ENCODE data around the gene P2RX3.

P2RX3 gene

DNA sequence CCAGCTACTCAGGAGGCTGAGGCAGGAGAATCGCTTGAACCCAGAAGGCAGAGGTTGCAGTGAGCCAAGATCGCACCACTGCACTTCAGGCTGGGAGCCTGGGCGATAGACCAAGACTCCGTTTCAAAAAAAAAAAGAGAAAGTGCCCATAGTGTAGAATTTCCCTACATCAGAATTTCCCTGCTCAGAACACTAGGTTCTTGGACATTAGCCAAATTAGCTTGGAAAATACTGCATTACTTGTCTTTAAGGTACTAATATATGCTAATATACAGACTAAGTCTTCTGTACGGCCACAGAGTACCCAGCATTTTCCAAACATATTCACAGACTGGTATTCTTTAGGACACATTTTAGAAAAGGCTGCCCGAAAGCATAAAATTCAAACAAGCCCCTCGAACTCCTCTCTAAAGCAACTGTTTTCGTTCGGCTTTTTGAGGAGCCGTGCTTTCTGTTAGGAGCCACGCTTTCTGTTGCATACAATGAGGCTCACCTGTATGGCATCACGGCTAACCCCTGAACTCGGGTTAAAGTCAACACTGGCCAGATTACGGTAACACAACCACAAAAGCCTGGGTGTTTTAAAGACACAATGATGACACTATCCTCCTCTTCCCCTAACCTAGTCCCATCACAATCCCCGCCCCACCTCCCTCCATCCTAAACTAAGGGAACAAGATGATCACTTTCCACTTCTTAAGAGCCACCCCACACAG lies 31.8 kb upstream of the P2RX3 start:
- no peak for TF ChIP-seq ZNF274 (IDR thresholded peaks at IDR 0.05; ENCODE audit: low read depth, low read length)

GRCh38 chr11:57306940-57307565 lies 31.1 kb upstream of the P2RX3 start:
- TF ChIP-seq ZNF274 (IDR thresholded peaks at IDR 0.05; ENCODE audit: low read depth, low read length) = no peak
- H3K4me3 ChIP-seq (ENCODE audit: low read length) = no peak overlapping the region

More for the DNA sequence above, 31.8 kb upstream of the P2RX3 start:
- no peak overlapping the region for H3K4me3 ChIP-seq (ENCODE audit: low read length)

GRCh38 chr11:57307666-57308270 lies 30.4 kb upstream of the P2RX3 start:
- TF ChIP-seq ZNF274 (IDR thresholded peaks at IDR 0.05; ENCODE audit: low read depth, low read length) = no peak
- H3K4me3 ChIP-seq (ENCODE audit: low read length) = no peak overlapping the region

DNA sequence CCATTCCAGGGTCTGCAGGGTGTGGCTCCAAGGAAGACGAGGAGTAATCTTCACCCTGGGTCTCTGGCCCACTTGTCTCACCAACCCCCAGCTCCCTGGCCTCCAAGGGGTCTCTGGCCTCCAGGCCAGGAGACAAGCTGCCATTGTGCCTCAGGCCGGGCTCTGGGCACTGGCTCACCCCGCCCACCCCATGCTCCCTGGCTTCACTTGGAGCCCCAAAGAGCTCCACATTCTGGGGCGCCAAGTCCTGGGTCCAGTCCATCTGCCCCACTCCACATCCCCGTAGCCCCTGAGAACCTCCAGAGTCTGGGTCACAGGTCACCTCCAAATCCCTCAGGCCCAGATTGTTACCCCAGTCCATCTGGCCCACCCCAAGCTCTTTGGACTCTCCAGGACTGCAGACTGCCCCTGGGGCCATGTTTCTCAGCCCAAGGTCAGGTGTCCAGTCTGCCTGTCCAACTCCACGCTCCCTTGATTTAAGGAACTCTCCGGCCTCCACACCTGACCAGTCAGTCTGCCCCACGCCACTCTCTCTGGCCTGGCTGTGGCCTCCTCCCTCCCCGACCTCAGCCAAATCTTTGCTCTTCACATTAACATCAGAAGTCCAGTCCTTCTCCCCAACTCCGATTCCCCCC lies 29.6 kb upstream of the P2RX3 start:
- no peak for TF ChIP-seq ZNF274 (IDR thresholded peaks at IDR 0.05; ENCODE audit: low read depth, low read length)
- no peak overlapping the region for H3K4me3 ChIP-seq (ENCODE audit: low read length)

GRCh38 chr11:57309106-57310059 lies 28.8 kb upstream of the P2RX3 start:
- no peak overlapping the region for H3K4me3 ChIP-seq (ENCODE audit: low read length)
- no peak for TF ChIP-seq ZNF274 (IDR thresholded peaks at IDR 0.05; ENCODE audit: low read depth, low read length)

DNA sequence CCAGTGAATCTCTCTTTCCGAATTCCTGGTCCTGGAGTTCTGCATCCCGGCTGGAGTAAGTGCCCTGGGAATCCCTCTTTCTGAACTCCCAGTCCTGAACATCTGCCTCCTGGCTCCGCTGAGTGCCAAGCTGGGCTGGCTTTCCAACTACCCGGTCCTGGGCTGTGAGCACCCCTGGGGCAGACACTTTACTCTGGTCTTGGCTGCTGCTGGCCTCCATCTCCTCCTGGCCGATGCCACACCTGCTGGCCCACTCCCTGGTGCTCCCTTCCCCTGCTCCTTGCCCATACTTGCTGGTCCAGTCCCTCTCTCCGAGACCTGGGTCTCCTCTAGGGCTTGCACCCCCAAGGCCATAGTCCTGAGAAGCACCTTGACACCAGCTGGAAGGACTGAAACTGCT lies 28.1 kb upstream of the P2RX3 start:
- no peak overlapping the region for H3K4me3 ChIP-seq (ENCODE audit: low read length)
- no peak for TF ChIP-seq ZNF274 (IDR thresholded peaks at IDR 0.05; ENCODE audit: low read depth, low read length)

DNA sequence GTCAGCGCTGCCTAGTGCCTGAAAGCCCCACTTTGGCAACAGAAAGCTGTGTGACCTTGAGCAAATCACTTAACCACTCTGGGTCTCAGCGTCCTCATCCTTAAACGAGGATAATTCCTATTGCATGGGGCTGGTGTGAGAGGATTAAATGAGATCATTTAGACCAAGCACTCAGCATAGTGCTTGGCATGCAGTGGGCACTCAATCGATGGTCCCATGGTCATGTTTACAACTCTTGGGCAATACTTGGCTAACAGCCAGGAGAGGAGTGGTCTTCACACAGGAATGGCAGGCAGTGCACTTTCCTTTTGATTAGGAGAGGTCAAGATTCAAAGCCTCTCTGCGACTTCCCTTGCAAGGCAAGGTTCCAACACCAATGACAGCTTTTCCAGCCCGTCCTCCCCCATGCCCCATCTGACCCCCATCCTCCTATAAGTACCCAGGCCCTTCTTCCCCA lies 27.5 kb upstream of the P2RX3 start:
- no peak overlapping the region for H3K4me3 ChIP-seq (ENCODE audit: low read length)
- no peak for TF ChIP-seq ZNF274 (IDR thresholded peaks at IDR 0.05; ENCODE audit: low read depth, low read length)

DNA sequence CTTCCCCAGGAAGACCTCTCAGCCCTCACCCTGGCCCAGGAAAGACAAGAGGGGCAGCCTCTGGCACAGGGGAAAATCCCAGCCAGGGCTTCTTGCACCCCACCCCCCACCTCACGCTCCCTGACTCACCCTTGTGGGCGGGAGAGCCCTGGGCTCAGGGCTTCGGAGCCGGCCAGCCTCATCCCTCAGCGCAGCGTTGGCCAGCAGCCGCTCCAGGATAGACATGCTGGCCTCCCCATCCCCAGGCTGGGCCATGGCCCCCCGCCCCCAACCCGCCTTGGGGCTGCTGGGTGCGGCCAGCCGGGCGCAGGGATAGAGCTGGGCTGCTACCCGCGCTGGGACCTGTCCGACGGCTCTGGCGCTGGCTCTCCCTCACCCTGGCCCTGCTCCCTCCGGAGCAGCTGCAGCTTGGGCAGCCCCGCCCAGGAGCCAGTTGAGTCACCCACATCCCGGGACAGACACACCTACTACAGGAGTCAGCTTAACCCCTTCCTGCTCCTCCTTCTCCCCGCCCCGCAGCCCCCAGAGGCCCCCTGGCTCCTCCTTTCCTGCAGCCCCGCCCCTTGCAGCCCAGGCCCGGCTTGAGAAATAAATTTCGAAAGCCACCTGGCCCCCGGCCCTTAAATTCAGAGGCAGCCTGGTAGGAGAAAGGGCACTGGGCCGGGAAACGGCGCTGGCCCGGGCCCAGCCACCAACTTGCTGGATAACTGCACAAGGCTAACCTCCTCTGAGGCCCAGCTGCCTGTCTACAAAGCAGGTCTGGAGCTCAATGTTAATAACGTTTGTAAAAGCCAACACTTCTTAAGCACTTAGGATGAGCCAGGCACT lies 26.8 kb upstream of the P2RX3 start:
- no peak overlapping the region; the same call in 1 of the 2 replicates for H3K4me3 ChIP-seq (ENCODE audit: low read length)
- TF ChIP-seq ZNF274 (IDR thresholded peaks at IDR 0.05; ENCODE audit: low read depth, low read length) = no peak

DNA sequence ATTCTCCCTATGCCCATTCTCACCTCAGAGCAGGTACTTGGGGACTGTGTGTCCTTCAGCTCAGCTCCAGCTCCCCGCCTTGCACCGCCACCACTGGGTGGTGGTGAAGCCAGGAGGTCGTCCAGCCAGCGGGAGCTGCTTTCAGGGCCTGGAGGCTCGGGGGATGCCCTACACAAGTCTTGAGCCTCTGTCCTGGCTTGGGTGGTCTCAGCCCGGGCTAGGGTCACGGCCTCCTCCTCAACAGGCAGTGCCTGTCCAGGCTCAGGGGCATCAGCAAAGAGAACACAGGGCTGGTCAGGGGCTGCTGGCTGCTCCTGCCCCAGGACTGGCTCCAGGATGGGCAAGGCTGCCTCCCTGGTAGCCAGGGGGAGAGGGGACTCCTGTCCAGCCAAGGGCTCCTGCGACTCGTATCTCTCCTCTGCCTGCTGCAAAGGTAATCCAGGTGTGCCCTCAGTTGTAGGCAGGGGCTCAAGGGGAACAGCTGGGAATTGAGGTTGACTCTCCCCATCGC lies 25.6 kb upstream of the P2RX3 start:
- TF ChIP-seq ZNF274 (IDR thresholded peaks at IDR 0.05; ENCODE audit: low read depth, low read length) = no peak
- H3K4me3 ChIP-seq (ENCODE audit: low read length) = no peak overlapping the region

DNA sequence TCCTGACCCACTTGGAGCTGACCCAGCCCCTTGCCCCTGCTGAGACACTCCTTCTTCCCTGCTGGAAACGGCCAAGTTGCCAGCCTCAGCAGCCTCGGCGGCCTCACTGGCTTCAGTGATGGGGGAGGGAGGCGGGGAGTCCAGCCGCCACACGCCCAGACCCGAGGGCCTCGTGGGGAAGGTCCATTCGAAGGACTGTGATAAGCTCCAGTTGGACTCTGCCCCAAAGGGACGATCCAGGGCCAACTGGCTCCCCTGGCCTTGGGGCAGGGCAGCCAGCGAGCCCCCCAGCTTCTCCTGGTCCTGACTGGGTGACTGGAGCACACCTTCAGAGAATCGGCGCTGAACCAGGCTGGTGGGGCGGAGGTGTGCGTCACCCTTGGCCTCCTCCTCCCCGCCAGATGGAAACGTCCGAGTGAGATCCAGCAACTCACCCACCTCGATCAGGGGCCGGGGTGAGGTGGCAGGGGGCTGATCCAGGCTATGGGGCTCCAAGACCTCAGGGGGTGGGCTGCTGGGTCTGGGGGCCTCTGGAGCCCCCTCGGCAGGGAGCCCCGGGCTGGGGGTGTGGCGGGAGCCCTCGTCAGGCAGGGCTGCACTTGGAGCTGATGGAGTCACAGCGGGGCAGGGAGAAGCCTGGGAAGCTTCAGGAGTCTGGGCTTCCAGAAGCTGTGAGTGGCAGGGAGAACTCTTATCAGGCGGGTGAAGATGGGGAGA lies 24.9 kb upstream of the P2RX3 start:
- no peak overlapping the region for H3K4me3 ChIP-seq (ENCODE audit: low read length)
- no peak for TF ChIP-seq ZNF274 (IDR thresholded peaks at IDR 0.05; ENCODE audit: low read depth, low read length)

DNA sequence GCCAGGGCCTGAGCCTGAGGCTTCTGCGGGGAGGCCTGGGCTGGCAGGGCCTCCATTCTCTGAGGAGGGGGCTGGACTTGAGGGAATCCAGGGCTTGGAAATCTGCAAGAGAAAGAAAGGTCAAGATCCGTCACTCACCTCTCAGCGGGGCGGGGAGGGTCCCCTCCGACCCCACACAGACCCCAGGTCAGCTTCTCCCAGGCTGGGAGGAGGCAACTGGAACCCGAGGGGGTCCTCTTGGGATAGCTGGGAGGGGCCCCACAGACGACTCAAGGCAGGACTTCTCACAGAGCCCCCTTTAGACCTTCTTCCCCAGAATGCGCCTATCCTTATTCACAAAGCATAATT lies 24.4 kb upstream of the P2RX3 start:
- no peak overlapping the region for H3K4me3 ChIP-seq (ENCODE audit: low read length)
- TF ChIP-seq ZNF274 (IDR thresholded peaks at IDR 0.05; ENCODE audit: low read depth, low read length) = no peak
